Naive thymus-derived CD8-positive, alpha-beta T cell (primary cell): ENCODE results near the gene UBXN10. TPM values are rescaled to one million over a fixed set of nuclear protein-coding genes. Genes with fewer than 3 reads are reported as not detected.
"Not testable (repeated sequence)": the region's sequence is repeated elsewhere in the genome, so short reads cannot be mapped to it uniquely, and the experiment has no call there.

Experiments used
- ATAC-seq, 2 donors: fragments of 150-1000 bp; cut with Tn5 transposase in 1 of 2; sonication (Bioruptor Pico), chemical (Tn5 transposase) in 1 of 2; 1 replicate in 1 of 2; 2 replicates in 1 of 2; pipeline ENCODE4 v1.10.0; 2021; ENCODE audit warnings: mild to moderate bottlenecking in 2 of 2, moderate library complexity in 2 of 2
- POLR2A ChIA-PET: fragments of 350-600 bp; sonication (Branson Sonifier 250); formaldehyde crosslinking; loops from one replicate; lab custom pipeline; 2021; ENCODE audit warnings: antibody characterized with exemption; lab: Charles Lee
- DNase-seq, 10 donors: peaks; one replicate each; pipeline versions ENCODE4 v3.0.0 to v3.0.0-alpha.2; 2020 to 2022
- H3K27ac Mint-ChIP-seq, 10 donors: one replicate each; pipeline ENCODE4 v1.8.0; 2020 to 2022; ENCODE audit warnings: mild to moderate bottlenecking in 10 of 10, mixed read lengths in 10 of 10, moderate library complexity in 4 of 10, inconsistent platforms in 1 of 10
- H3K27me3 Mint-ChIP-seq, 5 donors: one replicate each; pipeline ENCODE4 v1.8.0; 2021 to 2022; ENCODE audit warnings: mixed read lengths in 5 of 5
- H3K36me3 Mint-ChIP-seq, 3 donors: one replicate each; pipeline ENCODE4 v1.8.0; 2020 to 2022; ENCODE audit warnings: mixed read lengths in 3 of 3, mild to moderate bottlenecking in 2 of 3, inconsistent platforms in 1 of 3
- H3K4me1 Mint-ChIP-seq, 4 donors: one replicate each; pipeline ENCODE4 v1.8.0; 2021 to 2022; ENCODE audit warnings: mixed read lengths in 4 of 4
- H3K4me3 Mint-ChIP-seq, 10 donors: one replicate each; pipeline ENCODE4 v1.8.0; 2020 to 2022; ENCODE audit warnings: mild to moderate bottlenecking in 10 of 10, mixed read lengths in 10 of 10, moderate library complexity in 6 of 10, inconsistent platforms in 1 of 10
- H3K9me3 Mint-ChIP-seq, 9 donors: one replicate each; pipeline ENCODE4 v1.8.0; 2020 to 2022; ENCODE audit warnings: mixed read lengths in 9 of 9, mild to moderate bottlenecking in 3 of 9, inconsistent platforms in 1 of 9, moderate library complexity in 1 of 9
- polyA plus RNA-seq, 3 donors: library from polyadenylated mRNA; unstranded; fragments of 300-500 nt; fragmentation: Illumina TruSeq; gene quantifications; one replicate each; pipeline ENCODE4 v1.2.3, GENCODE V29; 2021
- total RNA-seq, 8 experiments: library from RNA in 2 of 8; stranded (reverse) in 2 of 8; gene quantifications; one replicate each; pipeline ENCODE4 v1.2.3 and lab custom pipeline; 2021 to 2026

The UBXN10 gene
- total and polyA plus RNA-seq, 5 experiments from 2014 or later: 0.04 to 0.30 (median 0.07) TPM; not detected in 2

- Mint-ChIP-seq H3K27me3 (peaks cover 12 to 60% (median 17%) of the 10 kb centered on the region in 5 donors), H3K27ac (no peak overlapping the region), H3K9me3 (no peaks in the 10 kb centered on the region), H3K4me3 (no peak overlapping the region), H3K36me3 (no peaks in the 10 kb centered on the region), H3K4me1 (peaks cover 0 to 4% (median 2%) of the 10 kb centered on the region in 4 donors)
- DNase-seq (no peak), ATAC-seq (no peak)
- POLR2A ChIA-PET: no interaction called here
These were observed 13.9 kb downstream of the UBXN10 start for GRCh38 chr1:20199840-20200239.

DNA sequence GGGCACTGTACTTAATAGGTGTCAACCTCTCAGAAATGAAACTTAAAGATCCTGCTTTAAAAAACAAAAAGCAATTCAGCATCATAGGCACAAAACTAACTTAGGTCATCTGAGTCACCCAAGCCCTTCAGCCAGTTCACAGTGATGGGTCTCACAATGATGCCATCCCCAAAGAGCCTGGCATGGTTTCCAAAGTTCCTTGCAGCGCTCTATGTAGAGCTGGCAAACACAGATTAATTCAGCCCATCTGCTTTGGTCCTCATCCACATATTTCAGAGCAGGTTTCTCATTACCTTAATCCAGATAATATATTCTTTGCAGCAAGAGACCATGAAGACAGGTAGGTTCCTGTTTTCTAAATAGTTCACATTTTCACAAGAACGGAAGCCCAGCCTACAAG is 15.1 kb downstream of the UBXN10 start:
- Mint-ChIP-seq H3K27ac (no peak overlapping the region), H3K27me3 (peaks cover 10 to 51% (median 13%) of the 10 kb centered on the region in 5 donors), H3K9me3 (no peaks in the 10 kb centered on the region), H3K36me3 (no peaks in the 10 kb centered on the region), H3K4me3 (no peak overlapping the region), H3K4me1 (no peaks in the 10 kb centered on the region)
- DNase-seq: no peak
- POLR2A ChIA-PET: no interaction called here
- ATAC-seq: no peak

- Mint-ChIP-seq H3K27ac (no peak overlapping the region), H3K27me3 (peaks cover 7 to 43% (median 12%) of the 10 kb centered on the region in 5 donors), H3K9me3 (no peaks in the 10 kb centered on the region), H3K36me3 (no peaks in the 10 kb centered on the region), H3K4me3 (no peak overlapping the region), H3K4me1 (no peaks in the 10 kb centered on the region)
- POLR2A ChIA-PET: no interaction called here
- ATAC-seq: no peak
- DNase-seq: no peak
These were observed 16.3 kb downstream of the UBXN10 start for GRCh38 chr1:20202166-20202565.

DNA sequence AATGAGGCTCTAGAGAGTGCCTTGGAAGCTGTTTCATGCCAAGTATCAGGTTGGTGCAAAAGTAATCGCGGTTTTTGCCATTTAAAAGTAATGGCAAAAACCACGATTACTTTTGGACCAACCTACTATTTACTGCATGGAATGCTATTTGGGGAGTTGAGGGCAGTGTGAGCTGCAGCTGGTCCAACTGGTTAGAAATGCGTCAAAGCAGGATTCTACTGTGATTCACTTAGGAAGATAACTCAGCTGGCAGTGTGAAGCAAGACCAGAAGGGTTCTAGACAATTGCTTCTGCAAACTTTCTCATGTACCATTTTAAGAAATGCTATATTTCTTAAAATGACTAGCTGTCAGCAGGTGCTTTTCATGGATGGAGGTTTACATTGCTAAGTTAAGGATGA is 21.6 kb downstream of the UBXN10 start:
- Mint-ChIP-seq H3K4me3 (no peak overlapping the region), H3K9me3 (no peaks in the 10 kb centered on the region), H3K27ac (no peak overlapping the region), H3K36me3 (no peaks in the 10 kb centered on the region), H3K27me3 (peaks cover 8 to 51% (median 18%) of the 10 kb centered on the region in 5 donors), H3K4me1 (peaks cover 0 to 2% (median 2%) of the 10 kb centered on the region in 4 donors)
- POLR2A ChIA-PET: no interaction called here
- ATAC-seq: no peak
- DNase-seq: no peak

- POLR2A ChIA-PET: no interaction called here
- no peak overlapping the region for H3K4me3 Mint-ChIP-seq
- peaks cover 11 to 49% (median 25%) of the 10 kb centered on the region in 5 donors for H3K27me3 Mint-ChIP-seq
These were observed 23.6 kb downstream of the UBXN10 start for GRCh38 chr1:20209471-20209870.

DNA sequence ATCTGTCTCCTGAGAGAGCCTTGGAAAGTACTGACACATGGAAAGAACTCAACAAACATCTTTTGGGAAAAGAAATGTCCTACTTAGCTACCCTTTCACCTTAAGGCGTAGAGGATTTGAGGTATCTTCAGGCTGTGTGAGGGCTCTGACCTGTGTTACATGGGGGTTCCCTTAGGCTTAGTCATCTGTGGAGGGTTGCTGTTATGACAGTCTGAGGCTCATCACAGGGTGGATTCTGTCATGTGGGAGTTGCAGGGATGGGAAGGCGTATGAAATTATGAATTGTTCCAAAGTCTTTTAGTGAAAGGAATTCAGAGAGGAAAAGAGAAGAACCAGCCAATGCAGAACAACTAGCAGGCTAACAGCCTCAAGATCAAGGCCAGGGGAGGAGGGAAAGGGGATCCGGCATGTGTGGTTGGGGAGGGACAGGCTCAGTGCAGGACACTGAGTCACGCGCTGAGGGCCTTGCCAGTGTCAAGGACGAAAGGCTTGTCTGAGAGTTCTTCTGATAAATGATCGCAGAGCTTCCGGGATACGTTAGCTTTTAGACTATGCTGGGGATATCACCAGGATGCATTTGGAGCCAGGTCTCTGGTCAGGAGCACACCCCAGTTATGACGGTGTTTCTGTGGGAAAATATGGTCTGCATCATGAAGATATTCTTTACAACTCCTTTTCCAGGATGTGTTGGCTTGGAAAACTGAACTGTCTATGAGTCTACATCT is 25.0 kb downstream of the UBXN10 start:
- Mint-ChIP-seq H3K36me3 (no peaks in the 10 kb centered on the region), H3K27me3 (peaks cover 16 to 63% (median 34%) of the 10 kb centered on the region in 5 donors), H3K9me3 (no peaks in the 10 kb centered on the region), H3K27ac (peak overlapping the region in 1 of 10 donors; percentile 16), H3K4me1 (peaks cover 2 to 8% (median 7%) of the 10 kb centered on the region in 4 donors), H3K4me3 (peak overlapping the region in 2 of 10 donors; percentile 20 to 22)
- POLR2A ChIA-PET: no interaction called here
- DNase-seq: no peak
- ATAC-seq: no peak

More at GRCh38 chr1:20209471-20209870, 23.6 kb downstream of the UBXN10 start:
- Mint-ChIP-seq H3K36me3 (no peaks in the 10 kb centered on the region), H3K4me1 (peaks cover 2 to 8% (median 7%) of the 10 kb centered on the region in 4 donors), H3K9me3 (no peaks in the 10 kb centered on the region), H3K27ac (peak overlapping the region in 1 of 10 donors; percentile 75)
- ATAC-seq (no peak), DNase-seq (no peak)

DNA sequence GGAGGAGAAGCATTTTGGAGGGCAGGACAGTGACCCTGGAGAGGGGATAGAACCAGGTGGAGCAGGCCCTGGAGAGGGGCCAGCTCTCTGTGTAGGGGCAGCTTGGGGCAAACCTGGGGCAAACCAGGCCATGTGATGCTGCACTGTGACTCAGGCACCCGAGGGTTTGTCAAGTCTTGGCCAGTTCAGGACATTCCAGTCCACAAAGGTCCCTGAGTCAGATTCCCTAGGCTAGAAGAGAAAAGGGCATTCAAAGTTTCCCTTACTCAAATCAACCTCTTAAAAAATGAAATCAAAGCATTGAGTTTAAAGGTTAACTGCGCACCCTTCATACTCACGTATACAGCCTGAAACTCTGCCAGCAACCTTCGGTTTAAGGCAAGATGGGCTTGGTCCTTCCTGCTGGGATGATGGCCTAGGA is 25.6 kb downstream of the UBXN10 start:
- H3K27me3 Mint-ChIP-seq: peaks cover 16 to 68% (median 37%) of the 10 kb centered on the region in 5 donors
- H3K36me3 Mint-ChIP-seq: no peaks in the 10 kb centered on the region
- no peaks in the 10 kb centered on the region for H3K9me3 Mint-ChIP-seq
- peak overlapping the region in 1 of 10 donors; percentile 22 for H3K4me3 Mint-ChIP-seq
- peaks cover 2 to 8% (median 7%) of the 10 kb centered on the region in 4 donors for H3K4me1 Mint-ChIP-seq
- POLR2A ChIA-PET: no interaction called here
- no peak overlapping the region for H3K27ac Mint-ChIP-seq
- DNase-seq: no peak
- ATAC-seq: no peak

DNA sequence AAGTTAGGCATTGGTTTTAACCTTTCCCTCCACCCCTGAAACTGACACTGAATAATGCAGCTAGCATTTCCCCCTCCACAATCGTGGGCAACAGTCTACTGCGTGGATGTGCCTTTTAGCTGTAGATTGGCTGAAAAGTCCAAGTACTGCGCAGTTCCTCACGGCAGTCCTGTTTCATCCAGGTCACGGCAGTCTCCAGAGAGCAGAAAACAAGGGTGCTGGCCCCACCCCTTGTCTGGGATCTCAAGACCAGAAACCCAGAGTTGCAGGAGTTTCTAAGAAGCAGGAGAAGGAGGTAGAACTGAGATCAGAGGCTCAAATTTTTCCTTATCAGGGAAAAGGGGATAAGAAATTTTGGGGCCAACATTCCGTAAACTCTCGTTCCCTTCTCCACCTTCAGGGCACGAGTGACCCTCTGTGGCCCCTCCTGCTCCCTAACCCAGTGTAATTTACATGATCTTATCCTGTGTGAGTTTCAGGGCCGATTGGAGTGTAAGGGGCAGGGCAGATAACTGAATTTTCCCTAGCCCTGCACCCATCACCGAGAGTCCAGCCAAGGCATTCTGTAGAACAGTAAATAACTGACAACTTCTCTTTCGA is 26.3 kb downstream of the UBXN10 start:
- ATAC-seq (no peak), DNase-seq (no peak)
- Mint-ChIP-seq H3K36me3 (no peaks in the 10 kb centered on the region), H3K4me3 (peak overlapping the region in 1 of 10 donors; percentile 22), H3K4me1 (peaks cover 2 to 8% (median 7%) of the 10 kb centered on the region in 4 donors), H3K27ac (peak overlapping the region in 1 of 10 donors; percentile 43), H3K27me3 (peaks cover 16 to 72% (median 39%) of the 10 kb centered on the region in 5 donors), H3K9me3 (no peaks in the 10 kb centered on the region)
- POLR2A ChIA-PET: interaction anchor here (0.7 to 1.1 kb wide), 2 partner anchors 283 to 309 kb away, joined by 3 to 5 read pairs; no protein-coding TSS in a partner anchor

GRCh38 chr1:20212685-20213331 is 26.9 kb downstream of the UBXN10 start:
- Mint-ChIP-seq H3K4me1 (peaks cover 2 to 8% (median 7%) of the 10 kb centered on the region in 4 donors), H3K4me3 (peak overlapping the region in 7 of 10 donors; percentile 26 to 70 (median 47)), H3K27me3 (peaks cover 19 to 72% (median 40%) of the 10 kb centered on the region in 5 donors), H3K27ac (no peak overlapping the region), H3K9me3 (no peaks in the 10 kb centered on the region), H3K36me3 (no peaks in the 10 kb centered on the region)
- ATAC-seq (peak; percentile 54 to 73), DNase-seq (peak; percentile 15 to 71 (median 44))
- POLR2A ChIA-PET: interaction anchor here (0.7 to 1.1 kb wide), 2 partner anchors 282 to 310 kb away, joined by 3 to 5 read pairs; no protein-coding TSS in a partner anchor

DNA sequence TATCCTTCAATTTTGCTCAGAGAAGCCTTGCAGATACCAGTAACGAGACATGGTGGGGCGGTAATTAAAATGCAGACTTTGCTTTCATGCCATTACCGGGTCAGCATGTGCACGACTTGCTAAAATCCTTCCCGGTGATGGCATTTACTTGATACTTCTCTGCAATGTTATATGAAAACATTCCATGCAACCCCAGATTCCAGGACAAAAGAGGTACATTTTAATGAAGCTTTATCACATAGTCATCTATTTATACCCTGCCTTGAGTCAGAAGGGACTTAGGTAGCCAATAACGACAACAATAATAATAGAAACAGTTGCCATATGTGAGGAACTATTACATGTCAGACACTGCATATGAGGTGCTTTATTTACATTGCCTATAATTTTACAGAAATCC is 29.8 kb downstream of the UBXN10 start:
- POLR2A ChIA-PET: no interaction called here
- ATAC-seq (no peak), DNase-seq (no peak)
- Mint-ChIP-seq H3K27ac (no peak overlapping the region), H3K9me3 (no peaks in the 10 kb centered on the region), H3K4me3 (no peak overlapping the region), H3K4me1 (peaks cover 2 to 8% (median 7%) of the 10 kb centered on the region in 4 donors), H3K27me3 (peaks cover 20 to 54% (median 34%) of the 10 kb centered on the region in 5 donors), H3K36me3 (no peaks in the 10 kb centered on the region)

GRCh38 chr1:20216574-20216973 is 30.7 kb downstream of the UBXN10 start:
- Mint-ChIP-seq H3K9me3 (no peaks in the 10 kb centered on the region), H3K27me3 (peaks cover 17 to 46% (median 27%) of the 10 kb centered on the region in 5 donors), H3K27ac (no peak overlapping the region), H3K4me1 (peaks cover 2 to 8% (median 7%) of the 10 kb centered on the region in 4 donors), H3K4me3 (no peak overlapping the region), H3K36me3 (no peaks in the 10 kb centered on the region)
- POLR2A ChIA-PET: no interaction called here
- peak in 1 of 10 donors; percentile 6 for DNase-seq
- peak in 1 of 2 donors; percentile 50 for ATAC-seq

DNA sequence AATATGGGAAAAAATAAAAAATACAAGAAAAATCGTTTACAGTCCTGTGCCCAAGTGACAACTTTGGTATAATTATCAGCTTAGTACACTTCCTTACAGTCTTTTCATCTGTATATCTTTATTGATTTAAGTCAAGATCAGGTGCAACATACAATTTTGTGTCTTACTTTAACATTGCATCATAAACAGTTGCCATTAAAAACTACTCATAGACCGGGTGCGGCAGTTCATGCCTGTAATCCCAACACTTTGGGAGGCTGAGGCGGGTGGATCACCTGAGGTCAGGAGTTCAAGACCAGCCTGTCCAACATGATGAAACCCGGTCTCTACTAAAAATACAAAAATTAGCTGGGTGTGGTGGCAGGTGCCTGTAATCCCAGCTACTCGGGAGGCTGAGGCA is 33.2 kb downstream of the UBXN10 start:
- DNase-seq, POLR2A ChIA-PET, H3K4me1 Mint-ChIP-seq, H3K36me3 Mint-ChIP-seq, H3K9me3 Mint-ChIP-seq, H3K27ac Mint-ChIP-seq, ATAC-seq, H3K4me3 Mint-ChIP-seq: not testable (repeated sequence)
- peaks cover 23 to 50% (median 32%) of the 10 kb centered on the region in 5 donors for H3K27me3 Mint-ChIP-seq
